Vagina (tissue), 2 donors: ENCODE results near the gene DLG2. TPM values are rescaled to one million over a fixed set of nuclear protein-coding genes. Genes with fewer than 3 reads are reported as not detected.
"Not testable (repeated sequence)": the region's sequence is repeated elsewhere in the genome, so short reads cannot be mapped to it uniquely, and the experiment has no call there.

Experiments
- DNase-seq, 2 donors: peaks; one replicate each; pipeline ENCODE4 v3.0.0-alpha.2; 2017; ENCODE audit errors: extremely low spot score in 2 of 2
- H3K27ac ChIP-seq: fragments of 200-600 bp; sonication (generic); one replicate; pipeline ENCODE4 v1.5.1; 2019
- H3K27me3 ChIP-seq: fragments of 200-600 bp; sonication (generic); one replicate; pipeline ENCODE4 v1.5.1; 2019
- H3K36me3 ChIP-seq, 2 donors: fragments of 200-600 bp; sonication (generic); one replicate each; pipeline ENCODE4 v1.5.1; 2017 to 2019
- H3K4me1 ChIP-seq: fragments of 200-600 bp; sonication (generic); one replicate; pipeline ENCODE4 v1.5.1; 2019
- H3K4me3 ChIP-seq, 2 donors: fragments of 200-600 bp; sonication (generic); 1 replicate in 1 of 2; 2 replicates in 1 of 2; pipeline ENCODE4 v1.5.1; 2016 to 2019
- H3K9me3 ChIP-seq: fragments of 200-600 bp; sonication (generic); one replicate; pipeline ENCODE4 v1.5.1; 2019
- POLR2A ChIP-seq, 2 donors: fragments of 450-650 bp; IDR thresholded peaks; one replicate each; pipeline ENCODE4 v1.6.1; 2017; ENCODE audit warnings: antibody characterized with exemption in 2 of 2, mild to moderate bottlenecking in 2 of 2, moderate library complexity in 2 of 2
- POLR2AphosphoS5 ChIP-seq, 2 donors: sonication (generic); formaldehyde crosslinking; IDR thresholded peaks; one replicate each; pipeline ENCODE4 v1.9.0; 2017; ENCODE audit warnings: antibody characterized with exemption in 2 of 2, mild to moderate bottlenecking in 2 of 2, low read depth in 1 of 2; ENCODE audit not compliant: insufficient read depth in 1 of 2
- intact Hi-C: fragments of 100-400 bp; cut with DNase I; formaldehyde crosslinking; loops from one replicate; pipeline ENCODE4 v1.15.1; 2023
- total RNA-seq: library from RNA; depleted of rRNA; stranded (reverse); fragments of >200 nt; gene quantifications from one replicate; pipeline ENCODE4 v1.2.3, GENCODE V29; 2016
- TF ChIP-seq, protein P1 (sequence below), 3 experiments: fragments of 450-650 bp in 2 of 3; fragments of 200-600 bp in 1 of 3; sonication (generic) in 1 of 3; IDR thresholded peaks; one replicate each; pipeline ENCODE4 v1.5.1; 2017 to 2019; ENCODE audit warnings: antibody characterized with exemption in 3 of 3, mild to moderate bottlenecking in 2 of 3, moderate library complexity in 2 of 3

Gene DLG2
- total RNA-seq, 1 donor from 2014 or later: 10.1 TPM

DNA sequence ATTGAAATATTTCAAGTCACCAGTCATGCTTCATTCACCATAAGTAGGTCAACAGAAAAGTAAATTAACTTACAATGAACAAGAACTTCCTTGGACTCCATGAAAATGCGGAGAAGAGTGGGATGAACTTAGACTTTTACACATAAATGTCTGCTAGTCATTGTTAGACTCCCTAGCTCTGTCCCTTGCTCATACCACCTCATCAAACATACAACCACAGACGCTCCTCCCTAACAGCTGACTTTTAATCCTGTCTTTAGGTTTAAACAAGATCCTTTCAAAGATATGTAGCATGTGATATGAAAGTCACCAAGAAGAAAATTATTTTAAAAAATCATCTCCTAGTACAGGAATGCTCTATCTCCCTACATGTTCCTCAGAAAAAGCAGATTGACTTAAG lies 248.1 kb downstream of the DLG2 start:
- Histone ChIP-seq H3K36me3 (no peaks in the 10 kb centered on the region), H3K27ac (no peak overlapping the region), H3K4me1 (no peaks in the 10 kb centered on the region), H3K27me3 (no peaks in the 10 kb centered on the region), H3K9me3 (no peaks in the 10 kb centered on the region), H3K4me3 (no peak overlapping the region)
- intact Hi-C loops: no loop called here
- TF ChIP-seq POLR2AphosphoS5 (IDR thresholded peaks at IDR 0.05; ENCODE audit: insufficient read depth in 1 of 2, low read depth in 1 of 2): no peak
- no peak for TF ChIP-seq POLR2A (IDR thresholded peaks at IDR 0.05)
- TF ChIP-seq, protein P1, sequence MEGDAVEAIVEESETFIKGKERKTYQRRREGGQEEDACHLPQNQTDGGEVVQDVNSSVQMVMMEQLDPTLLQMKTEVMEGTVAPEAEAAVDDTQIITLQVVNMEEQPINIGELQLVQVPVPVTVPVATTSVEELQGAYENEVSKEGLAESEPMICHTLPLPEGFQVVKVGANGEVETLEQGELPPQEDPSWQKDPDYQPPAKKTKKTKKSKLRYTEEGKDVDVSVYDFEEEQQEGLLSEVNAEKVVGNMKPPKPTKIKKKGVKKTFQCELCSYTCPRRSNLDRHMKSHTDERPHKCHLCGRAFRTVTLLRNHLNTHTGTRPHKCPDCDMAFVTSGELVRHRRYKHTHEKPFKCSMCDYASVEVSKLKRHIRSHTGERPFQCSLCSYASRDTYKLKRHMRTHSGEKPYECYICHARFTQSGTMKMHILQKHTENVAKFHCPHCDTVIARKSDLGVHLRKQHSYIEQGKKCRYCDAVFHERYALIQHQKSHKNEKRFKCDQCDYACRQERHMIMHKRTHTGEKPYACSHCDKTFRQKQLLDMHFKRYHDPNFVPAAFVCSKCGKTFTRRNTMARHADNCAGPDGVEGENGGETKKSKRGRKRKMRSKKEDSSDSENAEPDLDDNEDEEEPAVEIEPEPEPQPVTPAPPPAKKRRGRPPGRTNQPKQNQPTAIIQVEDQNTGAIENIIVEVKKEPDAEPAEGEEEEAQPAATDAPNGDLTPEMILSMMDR (IDR thresholded peaks at IDR 0.05): no peak
- DNase-seq: no peak

DNA sequence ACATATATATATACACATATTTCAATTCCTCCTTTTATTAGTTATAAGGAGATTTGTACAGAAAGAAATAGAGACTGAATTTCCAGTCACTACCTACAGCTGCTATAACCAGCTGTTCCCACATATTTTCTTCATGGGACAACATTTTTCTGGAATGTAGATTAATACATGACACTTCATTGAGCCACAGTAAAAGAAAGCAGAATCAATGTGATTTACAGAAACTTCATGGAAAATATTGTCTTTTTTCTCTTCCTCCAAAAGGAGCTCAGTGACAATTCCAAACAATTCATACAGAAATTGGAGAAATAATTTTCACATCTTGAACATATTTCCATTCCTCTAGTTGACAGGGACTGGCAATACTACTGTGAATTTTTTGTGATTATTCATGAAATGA lies 249.2 kb downstream of the DLG2 start:
- TF ChIP-seq POLR2AphosphoS5 (IDR thresholded peaks at IDR 0.05; ENCODE audit: insufficient read depth in 1 of 2, low read depth in 1 of 2): no peak
- TF ChIP-seq POLR2A (IDR thresholded peaks at IDR 0.05): no peak
- TF ChIP-seq, protein P1 (IDR thresholded peaks at IDR 0.05): no peak

DNA sequence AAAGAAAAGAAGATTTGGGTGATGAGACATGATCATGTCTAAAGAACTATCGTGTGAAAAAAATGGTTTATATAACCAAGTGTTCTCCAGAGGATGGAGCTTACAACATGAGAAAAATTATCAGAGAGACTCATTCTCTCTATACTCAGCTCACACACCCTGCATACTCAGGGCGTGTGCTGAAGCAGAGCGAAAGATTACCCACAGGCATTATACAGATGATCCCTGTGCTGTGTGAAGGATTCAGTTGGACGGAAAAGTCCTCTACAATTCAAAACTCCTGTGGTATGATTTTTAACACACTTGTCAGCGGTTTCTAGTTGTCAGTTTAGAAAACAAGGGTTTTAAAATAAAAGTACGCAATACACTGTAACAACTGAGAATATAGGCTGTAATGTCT lies 267.3 kb downstream of the DLG2 start:
- TF ChIP-seq POLR2AphosphoS5 (IDR thresholded peaks at IDR 0.05; ENCODE audit: insufficient read depth in 1 of 2, low read depth in 1 of 2) (no peak), POLR2A (IDR thresholded peaks at IDR 0.05) (no peak)
- TF ChIP-seq, protein P1 (IDR thresholded peaks at IDR 0.05): no peak
- no peaks in the 10 kb centered on the region for H3K9me3 ChIP-seq
- no peak overlapping the region for H3K4me3 ChIP-seq
- H3K27ac ChIP-seq: no peak overlapping the region
- DNase-seq: no peak
- no peaks in the 10 kb centered on the region for H3K36me3 ChIP-seq
- intact Hi-C loops: no loop called here
- H3K4me1 ChIP-seq: no peaks in the 10 kb centered on the region
- no peaks in the 10 kb centered on the region for H3K27me3 ChIP-seq

More for the DNA sequence above, 249.2 kb downstream of the DLG2 start:
- H3K9me3 ChIP-seq: no peaks in the 10 kb centered on the region
- no peak for DNase-seq
- H3K4me1 ChIP-seq: no peaks in the 10 kb centered on the region
- H3K36me3 ChIP-seq: no peaks in the 10 kb centered on the region
- H3K27me3 ChIP-seq: no peaks in the 10 kb centered on the region
- H3K27ac ChIP-seq: no peak overlapping the region
- no peak overlapping the region for H3K4me3 ChIP-seq
- intact Hi-C loops: no loop called here

DNA sequence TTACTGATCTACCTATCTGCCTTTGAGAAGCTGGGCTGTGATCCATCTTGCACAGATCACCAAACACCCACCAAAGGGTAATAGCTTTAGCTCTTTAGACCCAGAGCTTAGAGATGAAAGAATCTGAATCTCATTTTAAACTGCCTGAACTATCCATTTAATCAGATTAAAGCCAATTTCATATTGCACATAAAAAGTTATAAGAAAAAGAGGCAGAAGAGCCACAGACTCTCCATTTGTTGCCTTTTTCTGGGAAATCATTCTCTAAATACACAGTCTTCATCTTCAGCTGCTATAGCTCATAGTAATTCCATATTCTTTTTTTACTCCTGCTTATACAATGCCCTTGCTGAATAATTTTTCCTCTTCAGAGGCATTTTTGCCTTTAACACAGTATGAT lies 271.2 kb downstream of the DLG2 start:
- DNase-seq: no peak
- no peaks in the 10 kb centered on the region for H3K4me1 ChIP-seq
- no peak overlapping the region for H3K27ac ChIP-seq
- H3K36me3 ChIP-seq: no peaks in the 10 kb centered on the region
- intact Hi-C loops: no loop called here
- H3K27me3 ChIP-seq: no peaks in the 10 kb centered on the region
- H3K9me3 ChIP-seq: no peaks in the 10 kb centered on the region
- TF ChIP-seq, protein P1 (IDR thresholded peaks at IDR 0.05): no peak
- no peak for TF ChIP-seq POLR2A (IDR thresholded peaks at IDR 0.05)
- TF ChIP-seq POLR2AphosphoS5 (IDR thresholded peaks at IDR 0.05; ENCODE audit: insufficient read depth in 1 of 2, low read depth in 1 of 2): no peak
- no peak overlapping the region for H3K4me3 ChIP-seq

DNA sequence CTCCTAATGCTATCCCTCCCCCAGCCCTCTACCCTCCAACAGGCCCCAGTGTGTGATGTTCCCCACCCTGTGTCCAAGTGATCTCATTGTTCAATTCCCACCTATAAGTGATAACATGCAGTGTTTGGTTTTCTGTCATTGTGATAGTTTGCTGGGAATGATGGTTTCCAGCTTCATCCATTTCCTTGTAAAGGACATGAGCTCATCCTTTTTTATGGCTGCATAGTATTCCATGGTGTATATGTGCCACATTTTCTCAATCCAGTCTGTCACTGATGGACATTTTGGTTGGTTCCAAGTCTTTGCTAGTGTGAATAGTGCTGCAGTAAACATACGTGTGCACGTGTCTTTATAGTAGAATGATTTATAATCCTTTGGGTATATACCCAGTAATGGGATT lies 277.6 kb downstream of the DLG2 start:
- H3K9me3 ChIP-seq, H3K27me3 ChIP-seq, H3K4me3 ChIP-seq, intact Hi-C loops, DNase-seq, H3K36me3 ChIP-seq, H3K4me1 ChIP-seq, H3K27ac ChIP-seq: not testable (repeated sequence)

DNA sequence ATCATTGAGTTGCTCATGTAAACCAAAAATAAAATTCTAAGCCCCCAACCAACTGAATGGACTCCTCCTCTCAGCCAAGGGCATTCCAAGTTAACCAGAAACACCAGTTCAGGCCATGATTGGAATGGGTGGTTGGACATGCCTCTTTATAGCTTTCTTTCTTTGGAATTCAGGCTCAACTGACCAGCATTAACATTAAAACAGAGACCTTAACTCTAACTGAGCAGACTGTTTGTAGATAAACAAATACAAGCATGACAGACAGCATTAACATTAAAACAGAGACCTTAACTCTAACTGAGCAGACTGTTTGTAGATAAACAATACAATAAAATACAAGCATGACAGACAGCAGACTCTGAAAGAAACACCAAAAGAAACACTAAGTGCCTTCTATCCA lies 278.2 kb downstream of the DLG2 start:
- no peaks in the 10 kb centered on the region for H3K36me3 ChIP-seq
- no peaks in the 10 kb centered on the region for H3K4me1 ChIP-seq
- H3K4me3 ChIP-seq: no peak overlapping the region
- no peaks in the 10 kb centered on the region for H3K9me3 ChIP-seq
- H3K27me3 ChIP-seq: no peaks in the 10 kb centered on the region
- no peak for DNase-seq
- no peak overlapping the region for H3K27ac ChIP-seq
- TF ChIP-seq POLR2A (IDR thresholded peaks at IDR 0.05): no peak
- intact Hi-C loops: no loop called here
